ENCODE measurements around the gene FOSL2. TPM values are rescaled to one million over a fixed set of nuclear protein-coding genes. Genes with fewer than 3 reads are reported as not detected.

Gene FOSL2
- total RNA-seq, 2 donors from 2014 or later, result 54.0 to 116 TPM

DNA sequence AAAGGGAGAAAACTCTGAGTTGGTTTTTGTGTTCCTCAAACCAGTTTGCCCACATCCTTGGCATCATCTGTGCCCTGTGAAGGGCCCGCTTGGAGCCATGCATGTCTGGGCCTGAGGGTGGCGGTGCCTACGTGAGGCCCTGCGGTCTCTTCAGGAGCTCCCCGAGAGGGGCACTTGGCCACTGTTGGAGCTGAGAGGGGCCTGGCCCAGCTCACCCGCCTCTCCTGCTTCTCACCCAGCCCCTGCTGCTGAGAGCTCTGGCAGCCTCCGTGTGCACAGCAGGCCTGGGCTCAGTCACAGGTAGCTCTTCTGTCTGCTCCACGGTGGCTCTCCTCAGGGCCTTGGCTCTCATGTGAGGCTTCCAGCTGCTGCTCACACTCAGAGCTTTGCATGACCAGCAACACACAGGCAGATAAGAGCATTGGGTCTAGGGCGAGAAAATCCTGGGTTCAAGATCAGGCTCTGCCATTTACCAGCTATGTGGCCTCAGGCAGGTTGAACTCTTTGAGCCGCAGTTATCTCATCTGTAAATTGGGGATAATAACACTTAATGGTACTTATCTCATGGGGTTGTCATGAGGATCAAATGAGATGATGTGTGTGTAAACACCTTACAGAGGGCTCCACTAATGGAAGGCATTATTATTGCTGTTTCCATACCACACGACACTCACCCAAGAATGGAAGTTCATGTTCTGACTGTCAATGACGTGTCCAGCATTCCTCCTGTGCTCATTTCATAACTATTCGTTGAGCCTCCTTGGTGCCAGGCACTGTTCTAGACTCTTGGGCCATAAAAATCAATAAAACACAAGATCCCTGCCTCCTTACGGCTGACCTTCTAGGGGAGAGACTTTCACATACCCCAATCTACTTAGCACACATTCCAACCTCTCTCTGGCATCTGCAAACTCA lies 61.6 kb downstream of the FOSL2 start:
- DNase-seq (ENCODE audit: low spot score), result no peak
- H3K9me3 ChIP-seq, result no peaks in the 10 kb centered on the region
- TF ChIP-seq, protein P1, sequence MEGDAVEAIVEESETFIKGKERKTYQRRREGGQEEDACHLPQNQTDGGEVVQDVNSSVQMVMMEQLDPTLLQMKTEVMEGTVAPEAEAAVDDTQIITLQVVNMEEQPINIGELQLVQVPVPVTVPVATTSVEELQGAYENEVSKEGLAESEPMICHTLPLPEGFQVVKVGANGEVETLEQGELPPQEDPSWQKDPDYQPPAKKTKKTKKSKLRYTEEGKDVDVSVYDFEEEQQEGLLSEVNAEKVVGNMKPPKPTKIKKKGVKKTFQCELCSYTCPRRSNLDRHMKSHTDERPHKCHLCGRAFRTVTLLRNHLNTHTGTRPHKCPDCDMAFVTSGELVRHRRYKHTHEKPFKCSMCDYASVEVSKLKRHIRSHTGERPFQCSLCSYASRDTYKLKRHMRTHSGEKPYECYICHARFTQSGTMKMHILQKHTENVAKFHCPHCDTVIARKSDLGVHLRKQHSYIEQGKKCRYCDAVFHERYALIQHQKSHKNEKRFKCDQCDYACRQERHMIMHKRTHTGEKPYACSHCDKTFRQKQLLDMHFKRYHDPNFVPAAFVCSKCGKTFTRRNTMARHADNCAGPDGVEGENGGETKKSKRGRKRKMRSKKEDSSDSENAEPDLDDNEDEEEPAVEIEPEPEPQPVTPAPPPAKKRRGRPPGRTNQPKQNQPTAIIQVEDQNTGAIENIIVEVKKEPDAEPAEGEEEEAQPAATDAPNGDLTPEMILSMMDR (IDR thresholded peaks at IDR 0.05), result no peak
- H3K4me1 ChIP-seq, result peaks cover 0 to 2% of the 10 kb centered on the region in 2 donors
- no peak overlapping the region for H3K4me3 ChIP-seq
- H3K27ac ChIP-seq, result no peak overlapping the region
- no peaks in the 10 kb centered on the region for H3K27me3 ChIP-seq
- no peaks in the 10 kb centered on the region for H3K36me3 ChIP-seq

DNA sequence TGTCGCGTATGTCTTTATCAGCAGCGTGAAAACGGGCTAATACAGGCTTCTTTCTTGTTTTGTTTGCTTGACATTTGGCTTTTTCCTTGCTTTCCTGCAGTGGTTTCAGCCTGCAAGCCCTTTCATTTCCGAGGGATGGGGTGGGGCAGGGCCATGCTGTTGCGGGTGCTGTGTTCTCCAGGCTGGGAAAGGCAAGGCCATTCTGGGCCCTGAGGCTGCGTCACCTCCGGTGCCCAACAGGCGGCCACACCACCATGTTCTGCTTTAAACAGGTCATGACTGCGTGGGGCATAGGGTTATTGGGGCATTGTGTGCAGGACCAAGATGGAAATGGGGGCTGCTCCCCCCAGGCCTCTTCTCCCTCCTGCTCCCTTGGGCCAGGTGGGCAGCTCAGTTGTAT lies 64.6 kb downstream of the FOSL2 start:
- H3K36me3 ChIP-seq, result no peaks in the 10 kb centered on the region
- no peaks in the 10 kb centered on the region for H3K27me3 ChIP-seq
- H3K9me3 ChIP-seq, result peaks cover 0 to 6% of the 10 kb centered on the region in 2 donors
- H3K27ac ChIP-seq, result no peak overlapping the region
- TF ChIP-seq, protein P1 (IDR thresholded peaks at IDR 0.05), result no peak
- no peak overlapping the region for H3K4me3 ChIP-seq
- no peak for DNase-seq (ENCODE audit: low spot score)
- H3K4me1 ChIP-seq, result no peaks in the 10 kb centered on the region

DNA sequence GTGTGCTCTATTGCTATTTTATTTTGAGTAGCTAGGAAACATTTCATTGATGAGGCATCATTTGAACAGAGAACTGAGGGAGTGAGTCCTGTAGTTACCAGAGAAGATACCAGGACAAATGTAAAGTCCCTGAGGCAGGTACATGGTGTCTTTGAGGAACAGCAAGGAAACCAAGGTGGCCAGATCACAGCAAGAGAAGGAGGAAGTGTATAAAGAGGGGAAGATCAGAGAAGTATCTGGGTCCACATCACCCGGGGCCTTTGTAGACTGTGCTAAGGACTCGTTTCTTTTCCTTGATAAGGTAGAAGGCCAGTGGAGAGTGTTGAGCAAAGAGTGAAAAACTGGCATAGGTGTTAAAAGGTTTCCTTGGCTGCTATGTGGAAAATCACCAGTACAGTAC lies 68.4 kb downstream of the FOSL2 start:
- H3K9me3 ChIP-seq, result peaks cover 0 to 15% of the 10 kb centered on the region in 2 donors
- no peak overlapping the region for H3K27ac ChIP-seq
- no peaks in the 10 kb centered on the region for H3K4me1 ChIP-seq
- no peaks in the 10 kb centered on the region for H3K27me3 ChIP-seq
- TF ChIP-seq, protein P1 (IDR thresholded peaks at IDR 0.05), result no peak
- no peak for DNase-seq (ENCODE audit: low spot score)
- no peak overlapping the region for H3K4me3 ChIP-seq
- H3K36me3 ChIP-seq, result no peaks in the 10 kb centered on the region

DNA sequence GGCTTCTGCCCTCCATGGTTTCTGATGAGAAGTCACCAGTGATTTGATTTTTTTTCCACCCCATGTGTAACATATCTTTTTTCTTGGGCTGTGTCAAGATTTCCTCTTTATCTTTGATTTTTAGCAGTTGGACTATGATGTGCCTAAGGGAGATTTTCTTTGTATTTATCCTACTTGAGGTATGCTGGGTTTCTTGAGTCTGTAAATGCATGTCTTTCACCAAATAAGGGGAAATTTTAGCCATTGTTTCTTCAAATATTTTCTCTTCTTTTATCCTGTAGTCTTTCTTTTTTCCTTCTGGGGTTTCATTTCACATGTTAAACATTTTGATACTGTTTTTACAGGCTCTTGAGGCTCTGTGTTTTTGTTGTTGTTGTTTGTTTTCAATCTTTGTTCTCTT lies 69.5 kb downstream of the FOSL2 start:
- H3K27me3 ChIP-seq, result no peaks in the 10 kb centered on the region
- H3K4me1 ChIP-seq, result no peaks in the 10 kb centered on the region
- no peak overlapping the region for H3K27ac ChIP-seq
- H3K4me3 ChIP-seq, result no peak overlapping the region
- peaks cover 0 to 15% of the 10 kb centered on the region in 2 donors for H3K9me3 ChIP-seq
- no peaks in the 10 kb centered on the region for H3K36me3 ChIP-seq
- TF ChIP-seq, protein P1 (IDR thresholded peaks at IDR 0.05), result no peak
- no peak for DNase-seq (ENCODE audit: low spot score)

DNA sequence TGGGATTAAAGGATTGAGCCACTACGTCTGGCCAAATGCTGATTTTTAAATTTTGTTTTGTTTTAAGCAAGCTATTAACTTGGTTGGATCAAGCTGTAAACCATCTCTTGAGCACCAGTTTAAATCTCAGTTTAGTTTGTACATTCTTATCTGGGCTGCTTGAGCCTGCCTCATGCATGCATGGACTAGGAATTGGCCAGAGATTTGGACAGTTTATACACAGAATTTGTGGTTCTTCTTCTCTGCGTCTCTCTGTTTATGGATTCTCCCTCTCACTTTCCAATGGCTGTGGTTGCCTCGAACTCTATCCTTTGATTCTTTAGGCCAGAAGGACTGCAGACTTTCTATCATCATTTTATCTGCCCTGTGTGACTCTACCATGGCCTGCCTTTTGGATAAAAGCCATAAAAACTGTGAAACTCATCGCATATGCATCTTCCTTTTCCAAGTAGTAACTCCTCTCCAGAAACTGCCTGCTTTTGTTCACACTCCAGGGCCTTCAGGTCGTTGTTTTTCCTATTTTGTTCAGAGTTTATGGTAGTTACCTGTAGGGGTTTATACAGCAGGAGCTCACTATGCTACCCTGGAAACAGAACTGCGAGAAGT lies 70.7 kb downstream of the FOSL2 start:
- DNase-seq (ENCODE audit: low spot score), result no peak
- Histone ChIP-seq H3K4me3 (no peak overlapping the region), H3K9me3 (peaks cover 0 to 15% of the 10 kb centered on the region in 2 donors), H3K27ac (no peak overlapping the region), H3K27me3 (no peaks in the 10 kb centered on the region), H3K36me3 (no peaks in the 10 kb centered on the region), H3K4me1 (no peaks in the 10 kb centered on the region)
- TF ChIP-seq, protein P1 (IDR thresholded peaks at IDR 0.05), result no peak

Data from right atrium auricular region (tissue), 2 donors.